Measurements from ENCODE around the gene TMA7.
"Not testable (repeated sequence)": the region's sequence is repeated elsewhere in the genome, so short reads cannot be mapped to it uniquely, and the experiment has no call there.

TMA7 gene

GRCh38 chr3:48435774-48436476, 4.1 kb upstream of the TMA7 start:
- DNase-seq (ENCODE audit: low read depth in 3 of 3, low spot score in 1 of 3) = peak; percentile 60 to 74 (median 71)

DNA sequence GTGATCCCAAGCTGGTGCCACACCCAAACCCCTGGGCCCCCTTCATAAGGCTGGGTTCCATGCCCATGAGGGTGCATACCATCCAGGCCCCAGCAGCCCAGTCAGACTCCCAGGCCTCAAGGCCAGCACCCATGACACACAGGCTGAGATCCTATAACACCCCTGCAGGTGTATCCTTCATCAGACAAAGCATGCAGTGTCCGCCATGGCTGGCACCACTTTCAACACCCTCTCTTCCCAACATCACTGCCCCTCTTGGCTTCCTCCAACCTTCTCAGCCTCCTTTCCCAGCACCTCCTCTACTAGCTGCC, 3.6 kb upstream of the TMA7 start:
- DNase-seq (ENCODE audit: low read depth in 3 of 3, low spot score in 1 of 3) = no peak

- no peak for DNase-seq (ENCODE audit: low read depth in 3 of 3, low spot score in 1 of 3)
Observed at GRCh38 chr3:48436855-48437254, 3.2 kb upstream of the TMA7 start.

GRCh38 chr3:48437812-48438211, 2.2 kb upstream of the TMA7 start:
- no peak for DNase-seq (ENCODE audit: low read depth in 3 of 3, low spot score in 1 of 3)

DNA sequence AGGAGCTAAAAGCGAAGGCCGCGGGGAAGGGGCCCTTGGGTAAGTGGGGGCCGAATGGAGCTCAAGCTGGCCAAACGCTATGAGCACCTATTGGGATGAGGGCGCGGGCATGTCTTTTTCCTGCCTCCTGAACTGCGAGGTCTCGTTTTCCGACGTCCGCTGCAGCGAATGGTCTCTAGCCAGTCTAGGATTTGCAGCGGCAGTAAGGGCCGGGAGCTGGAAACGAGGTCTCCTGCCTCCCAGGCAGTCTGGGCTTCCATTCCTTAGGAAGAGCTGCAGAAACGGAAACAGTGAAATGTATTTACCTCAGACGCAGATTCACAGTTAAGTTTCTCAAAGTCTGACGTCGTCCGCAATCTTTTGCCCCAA, 517 bp downstream of the TMA7 start:
- DNase-seq (ENCODE audit: low read depth in 3 of 3, low spot score in 1 of 3) = no peak

DNA sequence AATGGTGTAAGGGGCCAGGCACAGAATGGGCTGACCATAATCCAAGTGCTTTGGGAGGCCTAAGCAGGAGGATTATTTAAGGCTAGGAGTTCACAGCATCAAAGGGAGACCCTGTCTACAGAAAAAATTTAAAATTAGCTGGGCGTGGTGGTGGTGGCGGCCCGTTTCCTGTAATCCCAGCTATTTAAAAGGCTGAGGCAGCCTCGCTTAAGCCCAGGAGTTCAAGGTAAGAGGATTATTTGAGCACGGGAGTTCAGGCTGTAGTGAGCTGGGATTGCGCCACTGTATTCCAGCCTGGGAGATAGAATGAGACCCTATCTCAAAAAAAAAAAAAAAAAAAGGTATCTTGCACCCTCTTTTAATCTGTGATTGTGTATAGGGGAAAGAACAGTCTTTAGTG, 1.9 kb downstream of the TMA7 start:
- DNase-seq (ENCODE audit: low read depth in 3 of 3, low spot score in 1 of 3) = no peak

DNA sequence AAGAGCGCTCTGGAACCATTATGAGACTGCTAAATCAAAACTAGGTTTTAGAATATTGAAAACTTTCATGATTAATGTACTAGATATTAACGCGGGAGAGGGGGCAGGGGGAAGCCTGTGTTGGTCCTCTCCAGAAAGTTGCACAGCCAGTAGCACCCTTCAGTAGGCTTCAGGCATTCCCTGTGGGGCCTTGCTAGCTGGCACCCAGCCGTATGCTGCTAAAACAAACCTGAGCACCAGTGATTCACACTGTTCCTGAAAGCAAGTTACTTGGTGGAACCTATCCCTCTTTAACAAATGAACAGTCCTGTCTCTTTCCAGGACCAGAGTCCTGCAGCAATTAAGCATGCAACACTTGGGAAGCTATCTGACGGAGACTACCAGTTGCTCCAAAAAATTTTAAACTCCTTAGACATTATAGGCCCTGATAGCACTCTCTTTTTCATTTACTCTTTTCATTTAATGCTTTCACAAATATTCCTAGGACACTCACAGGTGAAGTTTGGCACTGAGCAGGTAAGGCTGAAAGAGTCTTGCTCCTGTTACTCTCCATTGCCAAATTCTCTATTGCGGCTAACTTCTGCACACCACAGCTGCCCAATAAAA, 5.3 kb downstream of the TMA7 start:
- DNase-seq (ENCODE audit: low read depth in 3 of 3, low spot score in 1 of 3) = no peak

GRCh38 chr3:48446043-48446424, 6.0 kb downstream of the TMA7 start:
- DNase-seq (ENCODE audit: low read depth in 3 of 3, low spot score in 1 of 3) = no peak

DNA sequence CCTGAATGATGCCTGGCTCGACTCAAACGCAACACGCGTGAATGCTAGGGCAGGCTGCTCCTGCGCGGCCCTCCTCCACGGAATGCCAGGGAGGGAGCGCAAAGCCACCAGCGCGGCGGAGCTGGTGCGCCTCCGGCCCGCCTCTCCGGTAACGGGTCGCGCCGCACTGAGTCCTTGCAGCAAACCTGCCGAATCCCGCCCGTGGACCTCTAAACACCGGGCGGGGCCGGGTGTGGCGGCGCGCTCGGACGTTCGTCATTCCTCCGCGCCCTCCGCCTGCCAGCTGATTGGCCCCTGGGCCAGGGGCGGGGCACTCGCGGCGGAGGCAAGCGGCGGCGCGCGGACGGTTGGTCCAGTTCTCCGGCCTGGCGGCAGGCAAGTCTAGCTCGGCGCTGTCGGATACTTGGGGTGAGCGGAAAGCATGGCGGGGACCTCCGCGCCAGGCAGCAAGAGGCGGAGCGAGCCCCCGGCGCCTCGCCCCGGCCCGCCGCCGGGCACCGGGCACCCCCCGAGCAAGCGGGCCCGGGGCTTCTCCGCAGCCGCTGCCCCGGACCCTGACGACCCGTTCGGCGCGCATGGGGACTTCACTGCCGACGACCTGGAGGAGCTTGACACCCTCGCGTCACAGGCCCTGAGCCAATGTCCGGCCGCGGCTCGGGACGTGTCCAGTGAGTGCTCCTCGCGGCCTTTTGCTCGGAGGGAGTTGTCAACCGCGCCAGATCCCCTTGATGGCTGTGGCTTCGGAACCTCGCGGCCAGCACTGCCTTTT, 6.6 kb downstream of the TMA7 start, which contains the start of gene ATRIP:
Gene ATRIP (plus strand): TSS at position 313 of the 769 bp plus-strand sequence. CDS start 109 bp downstream, at position 422.
- DNase-seq (ENCODE audit: low read depth in 3 of 3, low spot score in 1 of 3) = peak; percentile 54 to 80 (median 73)

GRCh38 chr3:48451270-48451669, 11.2 kb downstream of the TMA7 start:
- no peak for DNase-seq (ENCODE audit: low read depth in 3 of 3, low spot score in 1 of 3)

- no peak for DNase-seq (ENCODE audit: low read depth in 3 of 3, low spot score in 1 of 3)
Observed at GRCh38 chr3:48456456-48456855, 16.4 kb downstream of the TMA7 start.

GRCh38 chr3:48459331-48459730, 19.3 kb downstream of the TMA7 start:
- no peak for DNase-seq (ENCODE audit: low read depth in 3 of 3, low spot score in 1 of 3)

GRCh38 chr3:48459773-48460516, 19.9 kb downstream of the TMA7 start:
- no peak for DNase-seq (ENCODE audit: low read depth in 3 of 3, low spot score in 1 of 3)

DNA sequence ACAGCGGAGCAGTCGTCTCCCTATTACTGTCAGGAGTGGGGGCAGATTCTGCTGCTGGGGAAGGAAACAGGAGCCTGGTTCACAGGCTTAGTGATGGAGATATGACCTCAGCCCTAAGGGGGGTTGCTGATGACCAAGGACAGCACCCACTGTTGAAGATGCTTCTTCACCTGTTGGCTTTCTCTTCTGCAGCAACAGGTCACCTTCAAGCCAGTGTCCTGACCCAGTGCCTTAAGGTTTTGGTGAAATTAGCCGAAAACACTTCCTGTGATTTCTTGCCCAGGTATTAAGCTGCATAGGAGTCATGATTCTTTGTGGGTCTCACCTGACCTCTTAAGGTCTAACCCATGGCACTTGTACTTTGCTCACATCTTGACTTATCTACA, 20.5 kb downstream of the TMA7 start:
- no peak for DNase-seq (ENCODE audit: low read depth in 3 of 3, low spot score in 1 of 3)

DNA sequence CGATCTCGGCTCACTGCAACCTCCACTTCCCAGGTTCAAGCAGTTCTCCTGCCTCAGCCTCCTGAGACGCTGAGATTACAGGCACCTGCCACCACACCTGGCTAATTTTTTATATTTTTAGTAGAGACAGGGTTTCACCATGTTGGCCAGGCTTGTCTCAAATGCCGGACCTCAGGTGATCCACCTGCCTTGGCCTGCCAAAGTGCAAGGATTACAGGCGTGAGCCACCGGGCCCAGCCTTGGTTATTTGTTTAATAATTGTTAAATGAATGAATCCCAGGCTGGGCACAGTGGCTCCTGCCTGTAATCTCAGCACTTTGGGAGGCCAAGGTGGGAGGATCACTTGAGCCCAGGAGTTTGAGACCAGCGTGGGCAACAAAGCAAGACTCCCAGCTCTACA, 21.7 kb downstream of the TMA7 start:
- DNase-seq (ENCODE audit: low read depth in 3 of 3, low spot score in 1 of 3) = not testable (repeated sequence)

GRCh38 chr3:48463703-48464102, 23.6 kb downstream of the TMA7 start:
- no peak for DNase-seq (ENCODE audit: low read depth in 3 of 3, low spot score in 1 of 3)

DNA sequence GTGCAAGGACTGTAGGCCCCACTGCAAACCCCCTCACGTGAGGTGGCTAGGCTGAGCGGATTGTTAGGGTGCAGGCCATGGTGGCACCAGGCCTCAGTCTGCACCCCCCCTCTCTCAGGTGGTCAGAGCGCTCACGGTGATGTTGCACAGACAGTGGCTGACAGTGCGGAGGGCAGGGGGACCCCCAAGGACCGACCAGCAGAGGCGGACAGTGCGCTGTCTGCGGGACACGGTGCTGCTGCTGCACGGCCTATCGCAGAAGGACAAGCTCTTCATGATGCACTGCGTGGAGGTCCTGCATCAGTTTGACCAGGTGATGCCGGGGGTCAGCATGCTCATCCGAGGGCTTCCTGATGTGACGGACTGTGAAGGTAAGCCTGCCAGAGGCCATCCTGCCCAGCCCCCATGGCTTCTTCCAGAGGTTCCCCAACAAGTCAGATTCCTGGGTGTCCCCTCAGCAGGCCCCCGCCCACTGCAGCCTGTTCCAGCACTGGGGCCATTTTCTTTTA, 24.7 kb downstream of the TMA7 start:
- no peak for DNase-seq (ENCODE audit: low read depth in 3 of 3, low spot score in 1 of 3)

DNA sequence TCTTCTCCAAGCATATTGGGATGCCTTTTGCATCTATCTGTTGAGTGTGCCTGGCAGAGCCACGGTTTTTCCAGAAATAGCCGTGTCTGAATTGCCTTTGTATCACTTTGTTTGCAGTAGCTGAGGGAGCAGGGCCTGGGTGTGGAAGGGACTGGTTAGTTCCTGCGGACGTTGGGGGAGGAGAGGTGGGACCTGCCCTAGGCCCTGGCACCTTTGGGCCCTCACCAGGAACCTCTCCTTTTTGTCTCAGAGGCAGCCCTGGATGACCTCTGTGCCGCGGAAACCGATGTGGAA, 25.1 kb downstream of the TMA7 start:
- no peak for DNase-seq (ENCODE audit: low read depth in 3 of 3, low spot score in 1 of 3)

GRCh38 chr3:48465531-48466378, 25.7 kb downstream of the TMA7 start:
- DNase-seq (ENCODE audit: low read depth in 3 of 3, low spot score in 1 of 3) = peak; percentile 44 to 68 (median 61)

DNA sequence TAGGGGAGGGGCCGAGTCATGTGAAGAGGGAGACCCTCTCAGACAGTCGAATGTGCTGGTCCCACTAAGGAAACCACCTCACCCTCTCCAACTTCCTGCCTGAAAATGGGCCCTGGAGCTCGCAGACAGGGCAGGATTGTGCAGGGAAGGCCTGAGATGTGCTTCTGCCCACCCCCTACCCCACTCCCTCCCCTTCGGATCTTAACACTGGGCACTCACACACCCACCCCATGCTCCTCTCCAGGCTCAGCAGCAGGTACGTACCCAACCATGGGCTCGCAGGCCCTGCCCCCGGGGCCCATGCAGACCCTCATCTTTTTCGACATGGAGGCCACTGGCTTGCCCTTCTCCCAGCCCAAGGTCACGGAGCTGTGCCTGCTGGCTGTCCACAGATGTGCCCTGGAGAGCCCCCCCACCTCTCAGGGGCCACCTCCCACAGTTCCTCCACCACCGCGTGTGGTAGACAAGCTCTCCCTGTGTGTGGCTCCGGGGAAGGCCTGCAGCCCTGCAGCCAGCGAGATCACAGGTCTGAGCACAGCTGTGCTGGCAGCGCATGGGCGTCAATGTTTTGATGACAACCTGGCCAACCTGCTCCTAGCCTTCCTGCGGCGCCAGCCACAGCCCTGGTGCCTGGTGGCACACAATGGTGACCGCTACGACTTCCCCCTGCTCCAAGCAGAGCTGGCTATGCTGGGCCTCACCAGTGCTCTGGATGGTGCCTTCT, 26.5 kb downstream of the TMA7 start:
- DNase-seq (ENCODE audit: low read depth in 3 of 3, low spot score in 1 of 3) = no peak
